ENCODE results near the gene LDLRAD3.

Gene LDLRAD3

GRCh38 chr11:35955636-35956035 lies 11.8 kb downstream of the LDLRAD3 start:
- no peak for DNase-seq (ENCODE audit: low read depth in 2 of 2)

- no peak for DNase-seq (ENCODE audit: low read depth in 2 of 2)
Observed at GRCh38 chr11:35962369-35963138, 18.7 kb downstream of the LDLRAD3 start.

GRCh38 chr11:35963911-35964310 lies 20.0 kb downstream of the LDLRAD3 start:
- no peak for DNase-seq (ENCODE audit: low read depth in 2 of 2)

GRCh38 chr11:35964841-35965240 lies 21.0 kb downstream of the LDLRAD3 start:
- DNase-seq (ENCODE audit: low read depth in 2 of 2), result no peak

GRCh38 chr11:35967042-35967441 lies 23.2 kb downstream of the LDLRAD3 start:
- no peak for DNase-seq (ENCODE audit: low read depth in 2 of 2)

GRCh38 chr11:35968386-35969088 lies 24.7 kb downstream of the LDLRAD3 start:
- DNase-seq (ENCODE audit: low read depth in 2 of 2), result no peak

GRCh38 chr11:35969089-35970042 lies 25.5 kb downstream of the LDLRAD3 start:
- no peak for DNase-seq (ENCODE audit: low read depth in 2 of 2)

GRCh38 chr11:35970445-35970844 lies 26.6 kb downstream of the LDLRAD3 start:
- DNase-seq (ENCODE audit: low read depth in 2 of 2), result no peak

- no peak for DNase-seq (ENCODE audit: low read depth in 2 of 2)
Observed at GRCh38 chr11:35971841-35972422, 28.1 kb downstream of the LDLRAD3 start.

- no peak for DNase-seq (ENCODE audit: low read depth in 2 of 2)
Observed at GRCh38 chr11:35974882-35975589, 31.2 kb downstream of the LDLRAD3 start.

GRCh38 chr11:35976434-35976833 lies 32.6 kb downstream of the LDLRAD3 start:
- DNase-seq (ENCODE audit: low read depth in 2 of 2), result no peak

- DNase-seq (ENCODE audit: low read depth in 2 of 2), result no peak
Observed at GRCh38 chr11:35978183-35978582, 34.3 kb downstream of the LDLRAD3 start.

- DNase-seq (ENCODE audit: low read depth in 2 of 2), result no peak
Observed at GRCh38 chr11:35978891-35979290, 35.0 kb downstream of the LDLRAD3 start.

- no peak for DNase-seq (ENCODE audit: low read depth in 2 of 2)
Observed at GRCh38 chr11:35980686-35981390, 37.0 kb downstream of the LDLRAD3 start.

- DNase-seq (ENCODE audit: low read depth in 2 of 2), result no peak
Observed at GRCh38 chr11:35981581-35981980, 37.7 kb downstream of the LDLRAD3 start.

- no peak for DNase-seq (ENCODE audit: low read depth in 2 of 2)
Observed at GRCh38 chr11:35982061-35982460, 38.2 kb downstream of the LDLRAD3 start.

- DNase-seq (ENCODE audit: low read depth in 2 of 2), result no peak
Observed at GRCh38 chr11:35983981-35984380, 40.1 kb downstream of the LDLRAD3 start.

- no peak for DNase-seq (ENCODE audit: low read depth in 2 of 2)
Observed at GRCh38 chr11:35986947-35987346, 43.1 kb downstream of the LDLRAD3 start.

GRCh38 chr11:35990170-35990569 lies 46.3 kb downstream of the LDLRAD3 start:
- DNase-seq (ENCODE audit: low read depth in 2 of 2), result no peak

- no peak for DNase-seq (ENCODE audit: low read depth in 2 of 2)
Observed at GRCh38 chr11:35990816-35991215, 47.0 kb downstream of the LDLRAD3 start.

Measured in activated CD4-positive, alpha-beta T cell treated with anti-CD3 and anti-CD28 coated beads for 24 hours (primary cell).